ENCODE measurements around the gene ATP1A4. TPM values are rescaled to one million over a fixed set of nuclear protein-coding genes. Genes with fewer than 3 reads are reported as not detected.
A peak's percentile ranks its signal among the peaks of the same experiment; 100 is the strongest.

The ATP1A4 gene
- total RNA-seq, 1 donor from 2014 or later, result not detected

DNA sequence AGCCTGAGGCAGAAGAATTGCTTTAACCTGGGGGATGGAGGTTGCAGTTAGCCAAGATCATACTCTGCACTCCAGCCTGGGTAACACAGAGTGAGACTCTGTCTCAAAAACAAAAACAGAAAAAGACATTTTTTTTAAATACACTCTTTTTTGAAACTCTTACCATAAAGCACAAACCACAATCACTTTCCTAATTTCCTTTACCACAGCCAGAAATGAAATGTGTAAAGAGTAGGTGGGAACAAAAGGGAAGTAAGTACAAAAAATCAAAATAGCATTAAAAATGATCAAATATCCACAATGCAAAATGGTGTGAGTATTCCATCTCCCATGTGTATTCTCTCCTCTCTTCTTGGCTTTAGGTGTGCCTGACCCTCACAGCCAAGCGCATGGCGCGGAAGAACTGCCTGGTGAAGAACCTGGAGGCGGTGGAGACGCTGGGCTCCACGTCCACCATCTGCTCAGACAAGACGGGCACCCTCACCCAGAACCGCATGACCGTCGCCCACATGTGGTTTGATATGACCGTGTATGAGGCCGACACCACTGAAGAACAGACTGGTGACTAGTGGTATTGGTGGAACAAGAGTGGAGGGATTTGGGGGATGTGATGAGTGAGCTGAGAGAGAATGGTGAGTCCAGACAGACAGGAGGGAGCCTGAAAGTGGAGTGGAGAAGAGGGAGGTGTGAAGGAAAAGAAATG lies 14.9 kb downstream of the ATP1A4 start:
- Mint-ChIP-seq H3K36me3 (ENCODE audit: insufficient read depth) (no peaks in the 10 kb centered on the region), H3K9me3 (ENCODE audit: low read depth) (no peaks in the 10 kb centered on the region), H3K27ac (no peak overlapping the region), H3K4me1 (ENCODE audit: low read depth) (peaks cover 3% of the 10 kb centered on the region), H3K27me3 (peaks cover 26% of the 10 kb centered on the region), H3K4me3 (ENCODE audit: low read depth) (no peak overlapping the region)
- DNase-seq (ENCODE audit: low spot score, unreplicated experiment), result no peak
- TF ChIP-seq CTCF (IDR thresholded peaks at IDR 0.05; ENCODE audit: unreplicated experiment), result no peak

DNA sequence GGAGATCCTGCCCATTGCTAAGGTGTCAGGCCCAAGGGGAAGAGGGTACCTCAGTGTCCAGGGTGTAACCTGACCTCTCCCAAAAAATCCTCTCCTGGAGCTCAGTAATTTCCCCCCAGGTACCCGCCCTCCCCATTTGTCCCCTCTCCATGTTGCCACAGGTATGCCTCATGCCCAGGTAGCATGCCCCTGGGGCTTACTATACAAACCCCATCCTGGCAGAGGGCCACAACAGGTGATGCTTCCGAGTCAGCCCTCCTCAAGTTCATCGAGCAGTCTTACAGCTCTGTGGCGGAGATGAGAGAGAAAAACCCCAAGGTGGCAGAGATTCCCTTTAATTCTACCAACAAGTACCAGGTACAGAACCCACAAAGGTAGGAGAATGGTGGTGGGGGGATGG lies 15.7 kb downstream of the ATP1A4 start:
- Mint-ChIP-seq H3K4me1 (ENCODE audit: low read depth) (peaks cover 3% of the 10 kb centered on the region), H3K27ac (no peak overlapping the region), H3K27me3 (peaks cover 31% of the 10 kb centered on the region), H3K9me3 (ENCODE audit: low read depth) (no peaks in the 10 kb centered on the region), H3K4me3 (ENCODE audit: low read depth) (no peak overlapping the region), H3K36me3 (ENCODE audit: insufficient read depth) (no peaks in the 10 kb centered on the region)
- no peak for DNase-seq (ENCODE audit: low spot score, unreplicated experiment)
- TF ChIP-seq CTCF (IDR thresholded peaks at IDR 0.05; ENCODE audit: unreplicated experiment), result no peak

DNA sequence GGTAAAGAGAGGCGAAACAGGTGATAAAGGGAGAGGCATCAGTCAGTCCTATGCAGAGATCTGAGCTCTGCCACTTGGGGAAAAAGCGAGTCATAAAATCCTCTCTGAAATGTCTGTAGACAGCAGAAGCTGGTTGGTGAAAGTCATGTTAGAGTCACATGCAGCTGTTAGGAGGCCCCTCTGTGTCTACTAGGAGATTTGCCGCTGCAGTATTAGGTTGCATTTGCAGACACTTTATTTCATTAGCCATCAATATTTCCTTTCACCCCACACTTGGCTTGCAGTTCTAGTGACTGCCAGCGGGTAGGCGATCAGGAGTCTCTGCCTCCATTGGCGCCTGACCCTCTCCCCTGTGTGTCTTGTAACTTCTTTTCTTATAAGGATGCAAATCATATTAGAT lies 16.2 kb downstream of the ATP1A4 start:
- TF ChIP-seq CTCF (IDR thresholded peaks at IDR 0.05; ENCODE audit: unreplicated experiment), result peak; percentile 9
- H3K4me3 Mint-ChIP-seq (ENCODE audit: low read depth), result no peak overlapping the region
- H3K27ac Mint-ChIP-seq, result no peak overlapping the region

DNA sequence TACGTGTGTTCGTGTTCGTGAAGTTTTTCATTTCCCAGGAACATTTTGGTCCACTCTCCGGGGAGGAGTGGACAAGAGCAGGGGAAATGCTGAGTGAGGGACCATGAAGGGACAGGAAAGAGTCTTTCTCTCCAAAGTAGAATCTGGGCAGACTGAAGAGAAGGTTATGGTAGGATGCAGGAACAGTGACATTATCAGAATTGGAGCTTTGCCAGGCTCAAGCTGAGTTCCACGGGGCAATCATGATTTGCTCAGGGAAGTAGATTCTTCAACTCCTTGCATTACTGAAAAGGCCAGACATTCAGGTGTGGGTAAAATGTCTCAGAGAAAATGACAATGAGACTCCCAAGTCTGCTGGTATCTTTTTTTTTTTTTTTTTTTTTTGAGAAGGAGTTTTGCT lies 16.6 kb downstream of the ATP1A4 start:
- no peak for DNase-seq (ENCODE audit: low spot score, unreplicated experiment)
- H3K27me3 Mint-ChIP-seq, result peaks cover 39% of the 10 kb centered on the region
- TF ChIP-seq CTCF (IDR thresholded peaks at IDR 0.05; ENCODE audit: unreplicated experiment), result no peak
- H3K9me3 Mint-ChIP-seq (ENCODE audit: low read depth), result no peaks in the 10 kb centered on the region
- H3K4me3 Mint-ChIP-seq (ENCODE audit: low read depth), result no peak overlapping the region
- no peak overlapping the region for H3K27ac Mint-ChIP-seq
- peaks cover 3% of the 10 kb centered on the region for H3K4me1 Mint-ChIP-seq (ENCODE audit: low read depth)
- H3K36me3 Mint-ChIP-seq (ENCODE audit: insufficient read depth), result no peaks in the 10 kb centered on the region

More for the DNA sequence above, 16.2 kb downstream of the ATP1A4 start:
- H3K27me3 Mint-ChIP-seq, result peaks cover 35% of the 10 kb centered on the region
- no peaks in the 10 kb centered on the region for H3K9me3 Mint-ChIP-seq (ENCODE audit: low read depth)
- H3K4me1 Mint-ChIP-seq (ENCODE audit: low read depth), result peaks cover 3% of the 10 kb centered on the region
- no peaks in the 10 kb centered on the region for H3K36me3 Mint-ChIP-seq (ENCODE audit: insufficient read depth)
- DNase-seq (ENCODE audit: low spot score, unreplicated experiment), result no peak

DNA sequence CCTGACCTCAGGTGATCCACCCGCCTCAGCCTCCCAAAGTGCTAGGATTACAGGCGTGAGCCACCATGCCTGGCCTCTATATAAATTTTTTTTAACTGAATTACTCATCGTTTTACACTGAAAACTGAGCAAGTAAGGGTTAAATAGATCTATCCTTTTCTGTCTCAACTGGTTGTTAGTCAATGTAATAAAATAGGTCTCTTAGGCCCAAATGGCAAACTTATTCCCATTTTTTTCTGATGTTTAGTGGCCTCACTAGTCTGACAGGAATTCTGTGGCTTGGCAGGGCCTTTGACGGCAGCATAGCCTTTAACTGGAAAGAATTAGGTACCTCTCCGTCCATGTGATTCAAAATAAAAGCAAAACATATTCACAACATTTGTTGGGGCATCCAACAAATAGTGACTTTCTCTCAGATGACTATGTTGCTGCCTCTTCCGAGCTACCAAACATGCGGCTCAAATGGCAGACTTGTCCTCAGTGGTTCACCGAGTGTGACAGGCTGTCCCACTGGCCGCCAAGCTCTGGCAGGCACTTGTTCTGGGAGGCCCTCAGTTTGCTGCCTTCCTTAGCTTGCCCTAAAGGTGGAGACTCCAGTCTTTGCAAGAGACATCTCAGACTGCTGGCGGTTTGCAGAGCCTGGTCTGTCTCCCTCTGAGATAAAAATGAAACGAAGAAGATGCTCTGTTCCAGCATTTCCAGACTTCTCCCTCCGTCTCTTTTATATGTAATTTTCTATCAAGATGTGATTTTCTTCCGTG lies 17.4 kb downstream of the ATP1A4 start:
- Mint-ChIP-seq H3K36me3 (ENCODE audit: insufficient read depth) (no peaks in the 10 kb centered on the region), H3K27me3 (peaks cover 45% of the 10 kb centered on the region), H3K4me3 (ENCODE audit: low read depth) (no peak overlapping the region), H3K9me3 (ENCODE audit: low read depth) (no peaks in the 10 kb centered on the region), H3K27ac (no peak overlapping the region), H3K4me1 (ENCODE audit: low read depth) (peaks cover 3% of the 10 kb centered on the region)
- no peak for DNase-seq (ENCODE audit: low spot score, unreplicated experiment)
- no peak for TF ChIP-seq CTCF (IDR thresholded peaks at IDR 0.05; ENCODE audit: unreplicated experiment)

Data from progenitor cell of endocrine pancreas (in vitro differentiated cells).